ENCODE results near the gene RDH5.

GRCh38 chr12:55734595-55734994 is 14.4 kb downstream of the RDH5 start:
- TF ChIP-seq CTCF (IDR thresholded peaks at IDR 0.05 in 2 of 3, conservative IDR thresholded peaks at IDR 0.05 in 1 of 3; ENCODE audit: borderline replicate concordance in 1 of 3, insufficient read depth in 1 of 3, low read depth in 2 of 3, low read length in 2 of 3) (no peak), TCF7L2 (IDR thresholded peaks at IDR 0.05; ENCODE audit: borderline replicate concordance, extremely low read depth, insufficient read depth, insufficient read length) (no peak), SP1 (IDR thresholded peaks at IDR 0.05; ENCODE audit: low read depth) (no peak), ELF1 (IDR thresholded peaks at IDR 0.05; ENCODE audit: borderline replicate concordance, low read depth) (no peak), POLR2A (IDR thresholded peaks at IDR 0.05; ENCODE audit: borderline replicate concordance, extremely low read depth, insufficient read depth, insufficient read length) (no peak), ZNF274 (IDR thresholded peaks at IDR 0.05; ENCODE audit: low read depth, low read length) (no peak), SRF (IDR thresholded peaks at IDR 0.05; ENCODE audit: low read depth) (no peak)
